ENCODE data around the gene LY86.
"Not testable (repeated sequence)": the region's sequence is repeated elsewhere in the genome, so short reads cannot be mapped to it uniquely, and the experiment has no call there.

LY86 gene

GRCh38 chr6:6596529-6597328 lies 8.2 kb downstream of the LY86 start:
- no peak for DNase-seq (ENCODE audit: low read depth, low spot score)

- peak; percentile 34 for DNase-seq (ENCODE audit: low read depth, low spot score)
Observed at GRCh38 chr6:6597682-6598081, 9.2 kb downstream of the LY86 start.

- DNase-seq (ENCODE audit: low read depth, low spot score), result peak; percentile 86
Observed at GRCh38 chr6:6599468-6599873, 11.0 kb downstream of the LY86 start.

- peak; percentile 52 for DNase-seq (ENCODE audit: low read depth, low spot score)
Observed at GRCh38 chr6:6600875-6601274, 12.4 kb downstream of the LY86 start.

GRCh38 chr6:6602262-6602661 lies 13.7 kb downstream of the LY86 start:
- DNase-seq (ENCODE audit: low read depth, low spot score), result no peak

- no peak for DNase-seq (ENCODE audit: low read depth, low spot score)
Observed at GRCh38 chr6:6603317-6603716, 14.8 kb downstream of the LY86 start.

GRCh38 chr6:6604015-6604414 lies 15.5 kb downstream of the LY86 start:
- DNase-seq (ENCODE audit: low read depth, low spot score), result no peak

GRCh38 chr6:6604566-6604965 lies 16.0 kb downstream of the LY86 start:
- no peak for DNase-seq (ENCODE audit: low read depth, low spot score)

GRCh38 chr6:6605873-6606272 lies 17.4 kb downstream of the LY86 start:
- no peak for DNase-seq (ENCODE audit: low read depth, low spot score)

GRCh38 chr6:6606391-6607030 lies 18.0 kb downstream of the LY86 start:
- DNase-seq (ENCODE audit: low read depth, low spot score), result not testable (repeated sequence)

GRCh38 chr6:6609450-6609849 lies 20.9 kb downstream of the LY86 start:
- no peak for DNase-seq (ENCODE audit: low read depth, low spot score)

- DNase-seq (ENCODE audit: low read depth, low spot score), result no peak
Observed at GRCh38 chr6:6610031-6610591, 21.6 kb downstream of the LY86 start.

GRCh38 chr6:6611486-6611885 lies 23.0 kb downstream of the LY86 start:
- DNase-seq (ENCODE audit: low read depth, low spot score), result no peak

- DNase-seq (ENCODE audit: low read depth, low spot score), result no peak
Observed at GRCh38 chr6:6612308-6612707, 23.8 kb downstream of the LY86 start.

- peak; percentile 37 for DNase-seq (ENCODE audit: low read depth, low spot score)
Observed at GRCh38 chr6:6613103-6613718, 24.7 kb downstream of the LY86 start.

GRCh38 chr6:6614096-6614982 lies 25.8 kb downstream of the LY86 start:
- DNase-seq (ENCODE audit: low read depth, low spot score), result no peak

- no peak for DNase-seq (ENCODE audit: low read depth, low spot score)
Observed at GRCh38 chr6:6614983-6615349, 26.4 kb downstream of the LY86 start.

GRCh38 chr6:6616656-6617055 lies 28.1 kb downstream of the LY86 start:
- DNase-seq (ENCODE audit: low read depth, low spot score), result no peak

- no peak for DNase-seq (ENCODE audit: low read depth, low spot score)
Observed at GRCh38 chr6:6619021-6619794, 30.7 kb downstream of the LY86 start.

- DNase-seq (ENCODE audit: low read depth, low spot score), result no peak
Observed at GRCh38 chr6:6620766-6621425, 32.4 kb downstream of the LY86 start.

All from ELF-1 (cell line).